Measurements from ENCODE around the gene GTPBP4. TPM values are rescaled to one million over a fixed set of nuclear protein-coding genes. Genes with fewer than 3 reads are reported as not detected.

GTPBP4 gene
- polyA plus RNA-seq, 1 donor (not counting 4 experiments of a cell fraction or from before 2014, with no cell fraction given), result 70.4 TPM

DNA sequence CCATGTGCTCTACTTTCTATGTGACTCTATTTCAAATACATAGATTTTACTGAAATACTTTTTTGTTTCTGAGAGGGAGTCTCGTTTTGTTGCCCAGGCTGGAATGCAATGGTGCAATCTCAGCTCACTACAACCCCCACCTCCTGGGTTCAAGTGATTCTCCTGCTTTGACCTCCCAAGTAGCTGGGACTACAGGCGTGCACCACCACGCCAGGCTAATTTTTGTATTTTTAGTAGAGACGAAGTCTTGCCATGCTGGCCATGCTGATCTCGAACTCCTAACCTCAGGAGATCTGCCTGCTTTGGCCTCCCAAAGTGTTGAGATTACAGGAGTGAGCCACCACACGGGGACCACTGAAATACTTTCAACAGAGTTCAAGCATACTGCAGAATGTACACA is 57.2 kb downstream of the GTPBP4 start:
- TF ChIP-seq CTCF (optimal IDR thresholded peaks at IDR 0.05 in 1 of 3, IDR thresholded peaks at IDR 0.05 in 1 of 3, conservative IDR thresholded peaks at IDR 0.05 in 1 of 3; ENCODE audit: extremely low read depth in 1 of 3, insufficient read depth in 2 of 3, low read length in 3 of 3) (no peak), EZH2 (IDR thresholded peaks at IDR 0.05; ENCODE audit: low read length) (no peak)
- DNase-seq (ENCODE audit: low read depth, low spot score) (no peak), FAIRE-seq (no peak)
- Histone ChIP-seq H3K4me2 (ENCODE audit: control insufficient read depth, extremely low read depth, insufficient read depth, low read depth, low read length) (peak overlapping the region; percentile 69), H2AFZ (ENCODE audit: control insufficient read depth, low read length) (no peak overlapping the region), H3K27me3 (ENCODE audit: control insufficient read depth, extremely low read depth, insufficient read depth, low read length) (no peaks in the 10 kb centered on the region), H3K79me2 (ENCODE audit: control insufficient read depth, insufficient read depth, low read length) (peaks cover 48% of the 10 kb centered on the region), H3K4me1 (ENCODE audit: control insufficient read depth, extremely low read depth, insufficient read depth, low read length) (peaks cover 19% of the 10 kb centered on the region), H3K36me3 (ENCODE audit: control insufficient read depth in 2 of 2, extremely low read depth in 1 of 2, insufficient read depth in 2 of 2, low read length in 2 of 2) (peaks cover 16 to 23% of the 10 kb centered on the region in 2 experiments), H3K9me1 (ENCODE audit: control insufficient read depth, extremely low read depth, insufficient read depth, low read length) (no peaks in the 10 kb centered on the region), H3K9ac (ENCODE audit: control insufficient read depth, extremely low read depth, insufficient read depth, low read length) (no peak overlapping the region), H4K20me1 (ENCODE audit: control insufficient read depth, extremely low read depth, insufficient read depth, low read length) (peaks cover 30% of the 10 kb centered on the region), H3K27ac (ENCODE audit: control insufficient read depth, insufficient read depth, low read length) (no peak overlapping the region), H3K9me3 (ENCODE audit: control insufficient read depth, low read depth, low read length) (no peaks in the 10 kb centered on the region), H3K4me3 (ENCODE audit: control insufficient read depth in 2 of 3, extremely low read depth in 1 of 3, insufficient read depth in 2 of 3, low read depth in 1 of 3, low read length in 3 of 3) (peak overlapping the region in 1 of 3 experiments; percentile 58)
- dilution Hi-C loops (cut with MboI; ENCODE audit: extremely low pct_ligation_motif_present, low sequenced_read_pairs), result no loop called here

- DNase-seq (ENCODE audit: low read depth, low spot score) (no peak), FAIRE-seq (no peak)
- Histone ChIP-seq H3K79me2 (ENCODE audit: control insufficient read depth, insufficient read depth, low read length) (peaks cover 73% of the 10 kb centered on the region), H3K4me3 (ENCODE audit: control insufficient read depth in 2 of 3, extremely low read depth in 1 of 3, insufficient read depth in 2 of 3, low read depth in 1 of 3, low read length in 3 of 3) (peak overlapping the region; percentile 91 to 95 (median 94)), H4K20me1 (ENCODE audit: control insufficient read depth, extremely low read depth, insufficient read depth, low read length) (peaks cover 30% of the 10 kb centered on the region), H3K9me3 (ENCODE audit: control insufficient read depth, low read depth, low read length) (no peaks in the 10 kb centered on the region), H3K36me3 (ENCODE audit: control insufficient read depth in 2 of 2, extremely low read depth in 1 of 2, insufficient read depth in 2 of 2, low read length in 2 of 2) (peaks cover 16 to 23% of the 10 kb centered on the region in 2 experiments), H3K4me1 (ENCODE audit: control insufficient read depth, extremely low read depth, insufficient read depth, low read length) (peaks cover 34% of the 10 kb centered on the region), H3K4me2 (ENCODE audit: control insufficient read depth, extremely low read depth, insufficient read depth, low read depth, low read length) (peak overlapping the region; percentile 87), H3K27me3 (ENCODE audit: control insufficient read depth, extremely low read depth, insufficient read depth, low read length) (no peaks in the 10 kb centered on the region), H2AFZ (ENCODE audit: control insufficient read depth, low read length) (no peak overlapping the region), H3K9me1 (ENCODE audit: control insufficient read depth, extremely low read depth, insufficient read depth, low read length) (no peaks in the 10 kb centered on the region), H3K9ac (ENCODE audit: control insufficient read depth, extremely low read depth, insufficient read depth, low read length) (peak overlapping the region; percentile 93), H3K27ac (ENCODE audit: control insufficient read depth, insufficient read depth, low read length) (peak overlapping the region; percentile 95)
- TF ChIP-seq EZH2 (IDR thresholded peaks at IDR 0.05; ENCODE audit: low read length), result no peak
- no peak for TF ChIP-seq CTCF (optimal IDR thresholded peaks at IDR 0.05 in 1 of 3, IDR thresholded peaks at IDR 0.05 in 1 of 3, conservative IDR thresholded peaks at IDR 0.05 in 1 of 3; ENCODE audit: extremely low read depth in 1 of 3, insufficient read depth in 2 of 3, low read length in 3 of 3)
- dilution Hi-C loops (cut with MboI; ENCODE audit: extremely low pct_ligation_motif_present, low sequenced_read_pairs), result no loop called here
Observed at GRCh38 chr10:1047937-1048336, 59.7 kb downstream of the GTPBP4 start.
